ENCODE measurements around the gene LIPF. TPM values are rescaled to one million over a fixed set of nuclear protein-coding genes. Genes with fewer than 3 reads are reported as not detected.
"Not testable (repeated sequence)": the region's sequence is repeated elsewhere in the genome, so short reads cannot be mapped to it uniquely, and the experiment has no call there.

The LIPF gene
- total RNA-seq, 4 donors from 2014 or later = not detected

DNA sequence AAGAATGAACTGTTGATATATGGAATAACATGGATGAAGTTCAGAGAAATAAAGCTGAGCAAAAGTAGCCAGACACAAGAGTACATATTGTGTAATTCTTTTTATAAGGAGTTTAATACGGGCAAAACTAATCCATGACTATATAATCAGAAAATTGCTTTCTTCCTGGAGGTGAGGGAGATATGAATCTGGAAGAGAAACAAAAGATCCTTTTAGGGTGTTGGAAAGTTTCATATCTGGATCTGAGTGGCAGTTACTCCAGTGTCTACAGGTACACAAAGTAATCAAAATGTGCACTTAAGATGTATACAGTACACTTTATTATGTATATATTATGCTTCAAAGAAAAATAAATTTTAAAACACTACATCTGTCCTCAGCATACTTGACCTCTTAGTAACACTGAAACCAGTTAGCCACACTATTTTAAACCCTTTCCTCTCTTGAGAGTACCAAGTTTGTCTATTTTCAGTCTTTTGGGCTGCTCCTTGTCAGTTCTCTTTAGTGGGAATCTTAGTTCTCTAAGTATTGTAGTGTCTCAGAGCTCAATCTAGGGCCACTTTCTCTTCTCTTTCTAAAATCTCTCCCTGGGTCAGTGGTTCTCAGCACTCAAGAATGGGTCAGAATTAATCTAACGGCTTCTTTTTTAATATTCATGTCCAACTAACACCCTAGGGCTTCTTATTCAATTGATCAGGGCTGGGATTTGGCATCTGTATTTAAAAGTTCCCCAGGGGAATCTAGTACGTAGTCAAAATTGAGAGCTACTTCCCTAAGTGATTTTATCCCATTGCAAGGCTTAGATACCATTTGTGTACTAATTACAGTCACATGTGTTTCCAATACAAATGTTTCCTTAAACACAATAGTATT lies 4.3 kb upstream of the LIPF start:
- ATAC-seq (ENCODE audit: low FRiP score) = no peak
- no peak for DNase-seq (ENCODE audit: low spot score)
- TF ChIP-seq, protein P1, sequence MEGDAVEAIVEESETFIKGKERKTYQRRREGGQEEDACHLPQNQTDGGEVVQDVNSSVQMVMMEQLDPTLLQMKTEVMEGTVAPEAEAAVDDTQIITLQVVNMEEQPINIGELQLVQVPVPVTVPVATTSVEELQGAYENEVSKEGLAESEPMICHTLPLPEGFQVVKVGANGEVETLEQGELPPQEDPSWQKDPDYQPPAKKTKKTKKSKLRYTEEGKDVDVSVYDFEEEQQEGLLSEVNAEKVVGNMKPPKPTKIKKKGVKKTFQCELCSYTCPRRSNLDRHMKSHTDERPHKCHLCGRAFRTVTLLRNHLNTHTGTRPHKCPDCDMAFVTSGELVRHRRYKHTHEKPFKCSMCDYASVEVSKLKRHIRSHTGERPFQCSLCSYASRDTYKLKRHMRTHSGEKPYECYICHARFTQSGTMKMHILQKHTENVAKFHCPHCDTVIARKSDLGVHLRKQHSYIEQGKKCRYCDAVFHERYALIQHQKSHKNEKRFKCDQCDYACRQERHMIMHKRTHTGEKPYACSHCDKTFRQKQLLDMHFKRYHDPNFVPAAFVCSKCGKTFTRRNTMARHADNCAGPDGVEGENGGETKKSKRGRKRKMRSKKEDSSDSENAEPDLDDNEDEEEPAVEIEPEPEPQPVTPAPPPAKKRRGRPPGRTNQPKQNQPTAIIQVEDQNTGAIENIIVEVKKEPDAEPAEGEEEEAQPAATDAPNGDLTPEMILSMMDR (IDR thresholded peaks at IDR 0.05) = no peak

- TF ChIP-seq, protein P1 (IDR thresholded peaks at IDR 0.05) = no peak
- ATAC-seq (ENCODE audit: low FRiP score) = no peak
Observed at GRCh38 chr10:88660598-88660884, 3.7 kb upstream of the LIPF start.

DNA sequence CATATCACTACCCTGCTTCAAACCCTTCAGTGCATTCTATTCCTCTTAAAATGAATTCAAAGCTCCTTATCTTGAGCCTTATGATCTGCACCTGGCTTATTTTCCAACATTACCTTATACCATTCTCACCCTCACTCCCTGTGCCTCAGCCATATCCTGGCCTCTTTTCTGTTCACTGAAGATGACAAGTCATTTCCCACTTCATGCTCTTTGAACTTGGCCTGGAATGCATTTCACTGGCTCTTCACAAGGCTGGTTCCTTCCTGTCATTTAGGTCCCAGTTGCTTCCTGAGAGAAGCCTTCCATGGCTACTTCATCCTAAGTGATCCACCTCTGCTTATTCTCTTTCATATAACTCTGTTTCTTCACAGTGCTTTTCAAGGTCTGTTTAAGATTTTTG lies 3.2 kb upstream of the LIPF start:
- DNase-seq (ENCODE audit: low spot score) = no peak
- no peak for ATAC-seq (ENCODE audit: low FRiP score)
- TF ChIP-seq, protein P1 (IDR thresholded peaks at IDR 0.05) = no peak

More at GRCh38 chr10:88660598-88660884, 3.7 kb upstream of the LIPF start:
- no peak for DNase-seq (ENCODE audit: low spot score)

DNA sequence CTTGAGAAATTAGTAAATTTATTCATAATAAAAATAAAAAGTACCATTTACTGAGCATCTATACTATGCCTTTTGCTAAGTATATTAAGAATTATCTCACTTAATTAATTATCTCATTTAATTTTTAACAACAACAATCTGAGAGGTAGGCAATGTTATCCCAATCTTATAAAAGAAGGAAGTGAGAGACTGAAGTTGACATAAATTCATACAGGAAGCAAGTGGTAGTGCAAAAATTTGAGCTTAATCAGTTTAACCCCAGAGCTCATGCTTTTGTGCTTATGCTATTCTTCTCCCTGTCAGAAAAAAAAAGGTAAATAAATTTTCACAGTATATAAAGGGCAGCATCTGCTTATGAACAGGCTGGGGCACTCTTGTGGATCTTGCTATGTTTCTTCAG lies 2.7 kb upstream of the LIPF start:
- TF ChIP-seq, protein P1 (IDR thresholded peaks at IDR 0.05) = no peak
- ATAC-seq (ENCODE audit: low FRiP score) (no peak), DNase-seq (ENCODE audit: low spot score) (no peak)

DNA sequence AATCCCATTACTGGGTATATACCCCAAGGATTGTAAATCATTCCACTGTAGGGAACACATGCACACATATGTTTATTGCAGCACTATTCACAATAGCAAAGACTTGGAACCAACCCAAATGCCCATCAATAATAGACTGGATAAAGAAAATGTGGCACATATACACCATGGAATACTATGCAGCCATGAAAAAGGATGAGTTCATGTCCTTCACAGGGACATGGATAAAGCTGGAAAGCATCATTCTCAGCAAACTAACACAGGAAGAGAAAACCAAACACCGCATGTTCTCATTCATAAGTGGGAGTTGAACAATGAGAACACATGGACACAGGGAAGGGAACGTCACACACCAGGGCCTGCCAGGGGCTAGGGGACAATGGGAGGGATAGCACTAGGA lies 1.1 kb upstream of the LIPF start:
- ATAC-seq (ENCODE audit: low FRiP score); DNase-seq (ENCODE audit: low spot score): not testable (repeated sequence)

DNA sequence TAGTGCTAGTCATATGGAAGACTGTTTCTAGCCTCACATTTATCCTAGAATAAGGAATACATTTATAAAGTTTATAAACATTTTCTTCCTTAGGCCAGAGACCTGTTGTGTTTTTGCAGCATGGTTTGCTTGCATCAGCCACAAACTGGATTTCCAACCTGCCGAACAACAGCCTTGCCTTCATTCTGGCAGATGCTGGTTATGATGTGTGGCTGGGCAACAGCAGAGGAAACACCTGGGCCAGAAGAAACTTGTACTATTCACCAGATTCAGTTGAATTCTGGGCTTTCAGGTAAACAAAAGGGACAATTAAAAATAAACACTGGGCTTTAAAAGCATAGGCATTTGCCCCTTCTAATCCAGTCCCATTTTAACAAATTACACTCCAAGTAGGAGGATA lies 4.2 kb downstream of the LIPF start:
- TF ChIP-seq, protein P1 (IDR thresholded peaks at IDR 0.05) = no peak
- ATAC-seq (ENCODE audit: low FRiP score) = no peak
- no peak for DNase-seq (ENCODE audit: low spot score)

GRCh38 chr10:88670497-88670896 lies 6.3 kb downstream of the LIPF start:
- DNase-seq (ENCODE audit: low spot score) = no peak
- TF ChIP-seq, protein P1 (IDR thresholded peaks at IDR 0.05) = no peak
- no peak for ATAC-seq (ENCODE audit: low FRiP score)
